Endodermal cell (in vitro differentiated cells): ENCODE data around the gene MRM1. TPM values are rescaled to one million over a fixed set of nuclear protein-coding genes. Genes with fewer than 3 reads are reported as not detected.

Experiments used
- DNase-seq: peaks from one replicate; pipeline ENCODE4 v3.0.0-alpha.2; 2017
- H3K27ac ChIP-seq: 2 replicates; pipeline ENCODE4 v1.5.1; 2013; ENCODE audit warnings: mild to moderate bottlenecking, low read depth, low read length, moderate library complexity
- H3K27me3 ChIP-seq: 2 replicates; pipeline ENCODE4 v1.6.1; 2013; ENCODE audit warnings: mild to moderate bottlenecking, low read length, moderate library complexity; ENCODE audit not compliant: insufficient read depth, control insufficient read depth, poor library complexity, severe bottlenecking
- H3K36me3 ChIP-seq: 2 replicates; pipeline ENCODE4 v1.7.0; 2013; ENCODE audit warnings: mild to moderate bottlenecking, low read length, moderate library complexity; ENCODE audit not compliant: control insufficient read depth, insufficient read depth
- H3K4me1 ChIP-seq: one replicate; pipeline ENCODE4 v1.7.0; 2013; ENCODE audit warnings: low read length; ENCODE audit not compliant: control insufficient read depth, insufficient read depth
- H3K4me3 ChIP-seq: 2 replicates; pipeline ENCODE4 v1.5.1; 2013; ENCODE audit warnings: mild to moderate bottlenecking, low read length, moderate library complexity
- H3K9ac ChIP-seq: 2 replicates; pipeline ENCODE4 v1.6.1; 2013; ENCODE audit warnings: mild to moderate bottlenecking, low read length, moderate library complexity; ENCODE audit not compliant: poor library complexity, severe bottlenecking; ENCODE audit errors: extremely low read depth
- H3K9me3 ChIP-seq: 2 replicates; pipeline ENCODE4 v1.6.1; 2013; ENCODE audit warnings: mild to moderate bottlenecking, low read length, moderate library complexity; ENCODE audit not compliant: control insufficient read depth
- H3K27ac Mint-ChIP-seq: 2 replicates; pipeline ENCODE4 v1.8.0; 2020; ENCODE audit warnings: mixed read lengths
- H3K27me3 Mint-ChIP-seq: 2 replicates; pipeline ENCODE4 v1.8.0; 2021; ENCODE audit warnings: mild to moderate bottlenecking, mixed read lengths; ENCODE audit not compliant: insufficient read depth
- H3K36me3 Mint-ChIP-seq: 2 replicates; pipeline ENCODE4 v1.8.0; 2020; ENCODE audit warnings: low read depth, mixed read lengths
- H3K4me1 Mint-ChIP-seq: 2 replicates; pipeline ENCODE4 v1.8.0; 2020; ENCODE audit warnings: mixed read lengths
- H3K4me3 Mint-ChIP-seq: 2 replicates; pipeline ENCODE4 v1.8.0; 2020; ENCODE audit warnings: mild to moderate bottlenecking, moderate library complexity, mixed read lengths
- H3K9me3 Mint-ChIP-seq: 2 replicates; pipeline ENCODE4 v1.8.0; 2020; ENCODE audit warnings: mild to moderate bottlenecking, mixed read lengths
- CTCF ChIP-seq: fragments of 200-600 bp; sonication (generic); conservative IDR thresholded peaks from 2 replicates; pipeline ENCODE4 v1.5.0; 2021; ENCODE audit warnings: antibody characterized with exemption, mild to moderate bottlenecking
- WGBS, 2 experiments: methylation state at CpG; one replicate each; pipeline versions ENCODE4 v1.1.5 to v1.1.7; 2013; ENCODE audit warnings: missing lambda C conversion rate in 2 of 2, mixed read lengths in 1 of 2; ENCODE audit not compliant: insufficient coverage in 1 of 2, insufficient read length in 1 of 2; 5-methylcytosine and 5-hydroxymethylcytosine counted together
- total RNA-seq, 2 donors: library from RNA; stranded (reverse); fragmentation: NEBNext Ultra II Directional in 1 of 2; extraction: Animal tissue kit (Norgen Biotek cat#: 25700) in 1 of 2; gene quantifications; 2 replicates in 1 of 2; 3 replicates in 1 of 2; pipeline ENCODE4 v1.2.1, GENCODE V29; 2021

The MRM1 gene
- total RNA-seq, 2 donors from 2014 or later, result 10.7 to 11.4 TPM

DNA sequence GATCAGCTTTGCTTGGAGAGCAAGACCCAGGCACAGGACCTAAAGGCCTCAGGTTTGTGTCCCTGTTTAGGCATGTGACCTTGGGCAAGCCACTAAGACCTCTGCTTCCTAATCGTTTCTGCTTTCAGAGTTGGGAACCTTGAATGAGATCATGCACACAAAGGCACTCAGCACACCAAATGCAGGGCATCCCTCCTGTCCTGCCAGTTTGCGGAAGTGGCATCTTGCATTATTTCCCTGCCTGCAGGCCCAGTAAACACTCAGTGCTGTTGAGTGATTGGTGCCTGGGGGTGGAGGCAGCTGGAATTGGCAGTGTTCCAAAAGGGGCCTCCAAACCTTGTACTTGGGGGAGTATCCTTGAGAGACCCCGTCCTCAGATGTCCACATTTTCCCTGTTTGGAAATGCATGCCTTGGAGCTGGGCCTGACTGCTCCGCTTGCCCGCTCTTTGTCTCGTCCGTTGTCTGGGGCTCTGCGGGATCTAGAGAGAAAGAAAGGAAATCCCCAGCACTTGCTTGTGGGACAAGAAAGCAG, 28.7 kb downstream of the MRM1 start:
- Mint-ChIP-seq H3K4me3 (no peak overlapping the region), H3K4me1 (peaks cover 31% of the 10 kb centered on the region), H3K9me3 (no peaks in the 10 kb centered on the region), H3K27ac (peak overlapping the region; percentile 26), H3K36me3 (no peaks in the 10 kb centered on the region), H3K27me3 (peaks cover 14% of the 10 kb centered on the region)
- no peak for TF ChIP-seq CTCF
- no peak overlapping the region for H3K9ac ChIP-seq
- 77 to 89% methylated on average over 3 to 8 of the region's 8 CpGs for WGBS, 2 experiments
- H3K9me3 ChIP-seq, result no peaks in the 10 kb centered on the region
- no peak for DNase-seq
- H3K36me3 ChIP-seq, result no peaks in the 10 kb centered on the region
- peaks cover 14% of the 10 kb centered on the region for H3K4me1 ChIP-seq
- H3K4me3 ChIP-seq, result no peak overlapping the region
- peak overlapping the region; percentile 25 for H3K27ac ChIP-seq
- peaks cover 18% of the 10 kb centered on the region for H3K27me3 ChIP-seq

DNA sequence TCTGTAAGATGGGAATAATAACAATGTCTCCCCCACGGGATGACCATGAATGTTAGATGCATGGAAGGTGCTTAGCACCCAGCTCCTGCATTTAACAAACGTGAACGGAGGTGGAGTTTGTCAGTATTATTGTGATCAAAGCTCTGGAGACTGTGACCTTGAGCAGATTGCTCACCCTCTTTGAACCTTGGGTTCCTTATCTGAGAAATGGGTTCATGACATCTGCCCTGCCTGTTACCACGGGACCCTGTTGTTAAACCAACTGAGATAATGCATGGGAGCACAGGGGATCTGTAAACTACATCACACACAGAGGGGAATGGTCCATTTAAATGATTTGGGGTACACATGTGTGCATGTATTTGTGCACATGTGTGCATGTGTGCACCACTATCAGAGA, 29.6 kb downstream of the MRM1 start:
- no peaks in the 10 kb centered on the region for H3K9me3 Mint-ChIP-seq
- H3K36me3 Mint-ChIP-seq, result no peaks in the 10 kb centered on the region
- peaks cover 19% of the 10 kb centered on the region for H3K27me3 Mint-ChIP-seq
- DNase-seq, result peak; percentile 35
- H3K27me3 ChIP-seq, result peaks cover 18% of the 10 kb centered on the region
- no peaks in the 10 kb centered on the region for H3K36me3 ChIP-seq
- H3K9me3 ChIP-seq, result no peaks in the 10 kb centered on the region
- no peak for TF ChIP-seq CTCF
- H3K4me1 ChIP-seq, result peaks cover 14% of the 10 kb centered on the region
- H3K4me3 ChIP-seq, result no peak overlapping the region
- H3K9ac ChIP-seq, result no peak overlapping the region
- no peak overlapping the region for H3K27ac Mint-ChIP-seq
- H3K4me1 Mint-ChIP-seq, result peaks cover 30% of the 10 kb centered on the region
- H3K27ac ChIP-seq, result no peak overlapping the region
- WGBS, 2 experiments, result 93% methylated on average over 4 of the region's 4 CpGs
- H3K4me3 Mint-ChIP-seq, result no peak overlapping the region

- no peak for TF ChIP-seq CTCF
- H3K4me1 ChIP-seq, result peaks cover 14% of the 10 kb centered on the region
- H3K9ac ChIP-seq, result no peak overlapping the region
- H3K27ac ChIP-seq, result no peak overlapping the region
- H3K27ac Mint-ChIP-seq, result no peak overlapping the region
- no peaks in the 10 kb centered on the region for H3K9me3 ChIP-seq
- no peaks in the 10 kb centered on the region for H3K36me3 Mint-ChIP-seq
- H3K9me3 Mint-ChIP-seq, result no peaks in the 10 kb centered on the region
- DNase-seq, result peak; percentile 84
- no peak overlapping the region for H3K4me3 ChIP-seq
- no peaks in the 10 kb centered on the region for H3K36me3 ChIP-seq
- H3K4me3 Mint-ChIP-seq, result no peak overlapping the region
- peaks cover 28% of the 10 kb centered on the region for H3K4me1 Mint-ChIP-seq
- 27 to 36% methylated on average over 13 to 17 of the region's 18 CpGs for WGBS, 2 experiments
- peaks cover 21% of the 10 kb centered on the region for H3K27me3 Mint-ChIP-seq
- peaks cover 18% of the 10 kb centered on the region for H3K27me3 ChIP-seq
Observed at GRCh38 chr17:36632916-36633771, 31.8 kb downstream of the MRM1 start.
